Large intestine (tissue), 12 donors: ENCODE measurements around the gene NTMT1. TPM values are rescaled to one million over a fixed set of nuclear protein-coding genes. Genes with fewer than 3 reads are reported as not detected.

Experiments used
- DNase-seq, 2 donors: peaks; one replicate each; pipeline versions ENCODE4 v3.0.0 to v3.0.0-alpha.2; 2013
- H3K27ac ChIP-seq: one replicate; pipeline ENCODE4 v1.5.1; 2013; ENCODE audit warnings: low read length
- H3K27me3 ChIP-seq: 2 replicates; pipeline ENCODE4 v1.6.1; 2013; ENCODE audit warnings: low read length; ENCODE audit not compliant: control insufficient read depth, insufficient read depth
- H3K36me3 ChIP-seq: 2 replicates; pipeline ENCODE4 v1.6.1; 2013; ENCODE audit warnings: low read length; ENCODE audit not compliant: control insufficient read depth, insufficient read depth
- H3K4me1 ChIP-seq: one replicate; pipeline ENCODE4 v1.6.1; 2013; ENCODE audit warnings: low read length; ENCODE audit not compliant: control insufficient read depth, insufficient read depth
- H3K4me3 ChIP-seq: one replicate; pipeline ENCODE4 v1.5.1; 2013; ENCODE audit warnings: low read length
- H3K9me3 ChIP-seq: one replicate; pipeline ENCODE4 v1.6.1; 2013; ENCODE audit warnings: mild to moderate bottlenecking, low read depth, low read length, moderate library complexity; ENCODE audit not compliant: control insufficient read depth
- WGBS: methylation state at CpG from one replicate; pipeline ENCODE4 v1.1.5; 2013; ENCODE audit warnings: low lambda C conversion rate; ENCODE audit not compliant: insufficient coverage; 5-methylcytosine and 5-hydroxymethylcytosine counted together
- long read RNA-seq, 11 donors: transcript quantifications; one replicate each; lab custom pipeline, GENCODE V29; 2026
- polyA plus RNA-seq: library from polyadenylated mRNA; unstranded; fragments of 120-200 nt; gene quantifications from one replicate; pipeline ENCODE4 v1.2.1, GENCODE V29; 2013

NTMT1 gene, protein sequence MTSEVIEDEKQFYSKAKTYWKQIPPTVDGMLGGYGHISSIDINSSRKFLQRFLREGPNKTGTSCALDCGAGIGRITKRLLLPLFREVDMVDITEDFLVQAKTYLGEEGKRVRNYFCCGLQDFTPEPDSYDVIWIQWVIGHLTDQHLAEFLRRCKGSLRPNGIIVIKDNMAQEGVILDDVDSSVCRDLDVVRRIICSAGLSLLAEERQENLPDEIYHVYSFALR
- 45.3 TPM for polyA plus RNA-seq
- long read RNA-seq, donor 1, transcript NTMT1-203 (4 exons, 1,315 nt): major isoform, 10 of 15 reads
- long read RNA-seq, donor 1, partial matches to known transcripts: 0 of 15 reads
- long read RNA-seq, donor 1, other reads (novel, unspliced or antisense): 0 of 15 reads
- long read RNA-seq, donor 2, transcript NTMT1-203 (4 exons, 1,315 nt): major isoform, 8 of 23 reads
- long read RNA-seq, donor 2, partial matches to known transcripts: 9 of 23 reads
- long read RNA-seq, donor 2, other reads (novel, unspliced or antisense): 0 of 23 reads
- long read RNA-seq, donor 3: 0 reads
- long read RNA-seq, donor 4, partial matches to known transcripts: 0 of 3 reads
- long read RNA-seq, donor 4, other reads (novel, unspliced or antisense): 0 of 3 reads
- long read RNA-seq, donor 5, transcript NTMT1-203 (4 exons, 1,315 nt): major isoform, 6 of 8 reads
- long read RNA-seq, donor 5, partial matches to known transcripts: 0 of 8 reads
- long read RNA-seq, donor 5, other reads (novel, unspliced or antisense): 0 of 8 reads
- long read RNA-seq, donor 6, transcript NTMT1-203 (4 exons, 1,315 nt): major isoform, 11 of 20 reads
- long read RNA-seq, donor 6, partial matches to known transcripts: 0 of 20 reads
- long read RNA-seq, donor 6, other reads (novel, unspliced or antisense): 0 of 20 reads
- long read RNA-seq, donor 7, partial matches to known transcripts: 9 of 14 reads
- long read RNA-seq, donor 7, other reads (novel, unspliced or antisense): 0 of 14 reads
- long read RNA-seq, donor 8, transcript NTMT1-203 (4 exons, 1,315 nt): major isoform, 18 of 39 reads
- long read RNA-seq, donor 8, partial matches to known transcripts: 8 of 39 reads
- long read RNA-seq, donor 8, other reads (novel, unspliced or antisense): 0 of 39 reads
- long read RNA-seq, donor 9, transcript NTMT1-205 (2 exons, 1,123 nt): minor isoform, 5 of 33 reads
- long read RNA-seq, donor 9, transcript NTMT1-203 (4 exons, 1,315 nt): major isoform, 20 of 33 reads
- long read RNA-seq, donor 9, partial matches to known transcripts: 5 of 33 reads
- long read RNA-seq, donor 9, other reads (novel, unspliced or antisense): 0 of 33 reads
- long read RNA-seq, donor 10, transcript NTMT1-203 (4 exons, 1,315 nt): major isoform, 15 of 38 reads
- long read RNA-seq, donor 10, transcript NTMT1-202 (4 exons, 741 nt): minor isoform, 5 of 38 reads
- long read RNA-seq, donor 10, partial matches to known transcripts: 12 of 38 reads
- long read RNA-seq, donor 10, other reads (novel, unspliced or antisense): 0 of 38 reads
- long read RNA-seq, donor 11, transcript NTMT1-202 (4 exons, 741 nt): minor isoform, 5 of 25 reads
- long read RNA-seq, donor 11, transcript NTMT1-203 (4 exons, 1,315 nt): major isoform, 17 of 25 reads
- long read RNA-seq, donor 11, partial matches to known transcripts: 0 of 25 reads
- long read RNA-seq, donor 11, other reads (novel, unspliced or antisense): 0 of 25 reads

DNA sequence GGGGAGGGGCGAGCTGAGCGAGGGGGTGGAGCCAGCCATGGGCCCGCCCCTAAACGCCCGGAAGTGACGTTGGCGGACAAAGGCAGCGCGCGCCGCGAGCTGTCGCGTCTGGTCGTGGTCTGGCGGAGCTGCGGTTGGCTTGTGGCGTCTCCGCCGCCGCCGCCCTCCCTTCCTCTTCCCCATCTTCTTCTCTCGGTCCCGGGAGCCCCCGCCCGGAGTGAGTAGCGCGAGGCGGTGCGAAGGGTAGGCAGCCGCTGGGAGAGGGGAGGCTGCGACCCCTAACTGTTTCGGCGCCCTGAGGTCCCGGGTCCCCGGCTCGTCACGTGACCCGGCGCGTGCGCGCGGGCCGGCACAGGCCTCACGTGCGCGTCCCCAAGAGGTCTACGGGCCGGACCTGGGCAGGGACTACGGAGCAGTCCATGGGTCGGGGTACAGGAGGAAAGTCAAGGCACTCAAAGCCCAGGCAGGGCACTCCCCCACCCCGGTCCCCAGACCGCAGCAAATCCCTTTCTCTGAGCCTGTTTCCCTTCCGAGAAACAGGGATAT lies at the start of gene NTMT1:
Gene NTMT1, plus strand, starts transcription at position 85 of the 546 bp plus-strand sequence. CDS start 6,541 bp downstream, outside the sequence.
- H3K27me3 ChIP-seq: no peaks in the 10 kb centered on the region
- no CpG with 5 or more reads among the region's 55 CpGs for whole genome bisulfite sequencing
- peak within 1 kb of the TSS; percentile 99 for H3K27ac ChIP-seq
- peaks cover 17% of the 10 kb centered on the region for H3K4me1 ChIP-seq
- peak within 1 kb of the TSS; percentile 97 for H3K4me3 ChIP-seq
- peak; percentile 78 to 90 for DNase-seq
- H3K9me3 ChIP-seq: no peaks in the 10 kb centered on the region
- peaks cover 16% of the 10 kb centered on the region for H3K36me3 ChIP-seq

GRCh38 chr9:129576546-129577543 lies 49.1 kb upstream of the NTMT1 start:
- DNase-seq: no peak
- H3K9me3 ChIP-seq: peaks cover 5% of the 10 kb centered on the region
- H3K4me3 ChIP-seq: no peak overlapping the region
- no peaks in the 10 kb centered on the region for H3K27me3 ChIP-seq
- WGBS: no CpG with 5 or more reads among the region's 34 CpGs
- H3K36me3 ChIP-seq: no peaks in the 10 kb centered on the region
- peaks cover 7% of the 10 kb centered on the region for H3K4me1 ChIP-seq
- H3K27ac ChIP-seq: no peak overlapping the region

GRCh38 chr9:129579294-129579693 lies 46.7 kb upstream of the NTMT1 start:
- no CpG with 5 or more reads among the region's 3 CpGs for WGBS
- H3K4me1 ChIP-seq: peaks cover 14% of the 10 kb centered on the region
- DNase-seq: no peak
- no peaks in the 10 kb centered on the region for H3K27me3 ChIP-seq
- no peaks in the 10 kb centered on the region for H3K36me3 ChIP-seq
- no peak overlapping the region for H3K27ac ChIP-seq
- no peak overlapping the region for H3K4me3 ChIP-seq
- peaks cover 5% of the 10 kb centered on the region for H3K9me3 ChIP-seq

DNA sequence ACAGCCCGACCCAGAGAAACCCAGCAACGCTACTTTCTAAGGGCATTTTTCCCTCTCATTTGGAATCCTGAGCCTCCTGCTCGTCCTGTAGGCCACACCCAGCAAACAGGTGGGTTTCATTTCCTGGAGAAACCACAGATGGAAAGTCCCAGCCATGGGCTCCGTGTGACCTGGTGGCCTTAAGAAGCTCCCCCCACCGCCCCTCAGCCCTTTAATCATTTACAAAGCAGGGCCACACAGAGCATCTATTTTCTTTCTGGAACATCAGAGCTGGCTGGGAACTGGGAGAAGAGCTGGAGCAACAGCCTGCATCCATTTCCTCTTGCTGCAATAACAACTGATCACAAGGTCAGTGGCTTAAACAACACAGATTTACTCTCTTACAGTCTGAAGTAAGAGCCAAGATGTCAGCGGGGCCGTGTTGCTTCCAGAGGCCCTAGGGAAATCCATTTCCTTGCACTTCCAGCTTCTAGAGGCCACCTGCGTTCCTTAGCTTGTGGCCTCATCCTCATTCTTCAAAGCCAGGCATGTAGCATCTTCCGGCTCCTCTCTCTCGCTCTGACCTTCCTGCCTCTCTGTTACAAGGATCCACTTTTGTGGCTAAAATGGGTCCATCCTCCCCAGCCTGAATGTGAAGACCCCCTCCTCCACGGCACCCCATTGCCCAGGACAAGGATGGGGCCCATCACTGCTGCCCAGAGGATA lies 45.6 kb upstream of the NTMT1 start:
- WGBS: 100% methylated on average over 1 of the region's 11 CpGs
- H3K9me3 ChIP-seq: peaks cover 5% of the 10 kb centered on the region
- no peak overlapping the region for H3K27ac ChIP-seq
- DNase-seq: peak in 1 of 2 donors; percentile 68
- no peak overlapping the region for H3K4me3 ChIP-seq
- H3K4me1 ChIP-seq: peaks cover 16% of the 10 kb centered on the region
- no peaks in the 10 kb centered on the region for H3K36me3 ChIP-seq
- no peaks in the 10 kb centered on the region for H3K27me3 ChIP-seq

DNA sequence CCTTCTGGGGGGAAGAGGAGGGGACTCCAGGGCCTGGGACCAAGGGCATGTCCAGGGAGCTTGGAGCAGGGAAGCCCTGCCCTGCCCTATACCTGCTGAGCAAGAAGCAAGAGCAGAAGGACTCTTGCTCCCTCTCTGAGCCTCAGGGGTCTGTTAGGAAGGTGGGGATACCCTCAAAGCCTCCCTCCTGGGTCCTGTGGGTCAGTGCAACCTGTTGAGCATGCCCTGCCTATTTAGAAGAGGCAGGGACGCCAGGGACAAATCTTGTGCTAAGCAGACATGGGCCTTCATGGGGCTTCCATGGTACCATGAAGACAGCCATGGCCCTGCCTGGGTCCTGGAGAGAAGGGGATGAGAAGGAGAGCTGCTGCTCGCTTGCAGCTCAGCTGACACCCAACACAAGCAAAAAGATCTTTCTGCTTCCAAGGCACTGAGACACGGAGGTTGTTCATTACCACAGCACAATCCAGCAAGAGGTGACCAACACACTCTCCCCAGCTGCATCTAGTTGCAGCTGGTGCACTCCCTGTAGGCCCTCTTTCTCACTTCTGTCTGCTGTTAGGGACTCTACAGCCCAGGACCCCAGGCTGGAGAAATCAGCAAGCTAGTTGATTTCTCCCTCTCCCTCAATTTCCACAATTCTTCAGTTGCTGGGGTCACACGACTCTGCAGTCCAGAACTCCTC lies 44.3 kb upstream of the NTMT1 start:
- no CpG with 5 or more reads among the region's 4 CpGs for WGBS
- H3K27ac ChIP-seq: no peak overlapping the region
- H3K4me1 ChIP-seq: peaks cover 16% of the 10 kb centered on the region
- no peak overlapping the region for H3K4me3 ChIP-seq
- peaks cover 3% of the 10 kb centered on the region for H3K9me3 ChIP-seq
- no peaks in the 10 kb centered on the region for H3K36me3 ChIP-seq
- H3K27me3 ChIP-seq: no peaks in the 10 kb centered on the region
- DNase-seq: no peak

DNA sequence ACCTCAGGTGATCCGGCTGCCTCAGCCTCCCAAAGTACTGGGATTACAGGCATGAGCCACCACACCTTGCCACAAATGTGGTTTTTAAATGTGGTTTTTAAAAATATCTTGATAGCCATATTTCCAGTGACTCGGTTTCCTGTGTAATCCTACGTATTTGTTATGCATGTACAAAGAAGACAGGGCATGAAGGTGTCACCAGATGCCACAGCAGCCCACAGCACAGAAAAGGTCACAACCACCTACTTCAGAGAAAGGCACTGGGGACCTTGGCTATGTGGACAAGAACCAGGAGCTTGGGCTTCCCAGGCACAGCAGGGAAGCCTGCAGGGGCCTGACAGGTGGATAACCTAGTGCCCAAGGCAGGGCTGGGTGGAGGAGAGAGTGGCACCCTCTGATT lies 43.1 kb upstream of the NTMT1 start:
- H3K27me3 ChIP-seq: no peaks in the 10 kb centered on the region
- no peak overlapping the region for H3K27ac ChIP-seq
- no peaks in the 10 kb centered on the region for H3K36me3 ChIP-seq
- no peak for DNase-seq
- H3K4me1 ChIP-seq: peaks cover 16% of the 10 kb centered on the region
- H3K9me3 ChIP-seq: no peaks in the 10 kb centered on the region
- WGBS: 100% methylated on average over 1 of the region's 3 CpGs
- H3K4me3 ChIP-seq: no peak overlapping the region

DNA sequence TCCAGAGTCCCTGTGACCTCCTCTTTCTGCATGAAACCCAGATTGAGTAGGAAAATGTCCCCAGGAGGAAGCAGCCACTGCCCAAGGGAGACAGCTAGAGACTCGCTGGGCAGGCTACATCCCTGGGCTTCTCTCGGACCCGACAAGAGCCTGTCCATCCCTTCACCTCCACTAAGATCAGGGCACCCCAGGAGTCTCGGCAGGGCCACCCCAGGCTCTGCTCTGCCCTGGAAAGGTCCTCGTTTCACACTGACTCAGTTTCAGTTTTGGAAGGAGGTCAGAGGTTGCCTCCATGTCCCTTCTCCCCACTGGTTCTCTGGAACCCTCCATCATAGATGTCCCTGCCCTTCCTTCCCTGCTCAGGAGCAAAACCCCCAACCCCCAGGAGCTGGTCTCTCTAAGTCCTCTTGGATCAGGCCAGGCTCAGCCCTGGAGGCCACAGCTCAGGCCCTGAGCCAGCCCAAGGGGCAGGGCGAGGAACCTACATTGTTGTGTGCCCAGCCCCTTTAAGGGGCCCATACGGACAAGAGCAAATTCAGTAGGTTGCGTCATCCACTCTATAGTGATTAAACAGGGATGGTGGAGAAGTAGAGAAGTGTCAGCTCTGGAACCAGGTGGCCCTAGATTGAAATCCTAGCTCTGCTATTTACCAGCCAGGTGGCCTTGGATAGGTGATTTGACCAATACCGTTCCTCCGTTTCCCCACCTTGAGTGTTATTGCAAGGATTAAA lies 42.5 kb upstream of the NTMT1 start:
- Histone ChIP-seq H3K4me1 (peaks cover 16% of the 10 kb centered on the region), H3K27ac (no peak overlapping the region), H3K4me3 (no peak overlapping the region), H3K36me3 (no peaks in the 10 kb centered on the region), H3K9me3 (no peaks in the 10 kb centered on the region), H3K27me3 (no peaks in the 10 kb centered on the region)
- peak in 1 of 2 donors; percentile 65 for DNase-seq
- 42% methylated on average over 2 of the region's 10 CpGs for WGBS
